Measurements from ENCODE around the gene SPATS2. TPM values are rescaled to one million over a fixed set of nuclear protein-coding genes. Genes with fewer than 3 reads are reported as not detected.
"Not testable (repeated sequence)": the region's sequence is repeated elsewhere in the genome, so short reads cannot be mapped to it uniquely, and the experiment has no call there.

SPATS2 gene
- total RNA-seq, 1 donor from 2014 or later: 17.9 TPM

GRCh38 chr12:49331380-49332222 lies 35.7 kb upstream of the SPATS2 start:
- intact Hi-C loops (cut with micrococcal nuclease): loop anchor here (2.0 kb wide), 1 partner anchor 15 kb away; the partner anchor contains the start of gene DNAJC22
- H3K27me3 Mint-ChIP-seq (ENCODE audit: low read depth): peaks cover 32% of the 10 kb centered on the region
- H3K36me3 Mint-ChIP-seq (ENCODE audit: low read depth): peaks cover 38% of the 10 kb centered on the region
- H3K27ac Mint-ChIP-seq: no peak overlapping the region
- DNase-seq (ENCODE audit: low spot score): no peak
- H3K4me1 Mint-ChIP-seq (ENCODE audit: low read depth): peaks cover 4% of the 10 kb centered on the region
- no peaks in the 10 kb centered on the region for H3K9me3 Mint-ChIP-seq
- H3K4me3 Mint-ChIP-seq (ENCODE audit: low read depth): no peak overlapping the region

- no peaks in the 10 kb centered on the region for H3K9me3 Mint-ChIP-seq
- DNase-seq (ENCODE audit: low spot score): no peak
- H3K36me3 Mint-ChIP-seq (ENCODE audit: low read depth): peaks cover 37% of the 10 kb centered on the region
- H3K4me1 Mint-ChIP-seq (ENCODE audit: low read depth): peaks cover 10% of the 10 kb centered on the region
- intact Hi-C loops (cut with micrococcal nuclease): loop anchor here (2.0 kb wide), 1 partner anchor 14 kb away; the partner anchor contains the start of gene DNAJC22
- no peak overlapping the region for H3K27ac Mint-ChIP-seq
- peaks cover 39% of the 10 kb centered on the region for H3K27me3 Mint-ChIP-seq (ENCODE audit: low read depth)
- no peak overlapping the region for H3K4me3 Mint-ChIP-seq (ENCODE audit: low read depth)
Measured at GRCh38 chr12:49332441-49332861, 34.8 kb upstream of the SPATS2 start.

DNA sequence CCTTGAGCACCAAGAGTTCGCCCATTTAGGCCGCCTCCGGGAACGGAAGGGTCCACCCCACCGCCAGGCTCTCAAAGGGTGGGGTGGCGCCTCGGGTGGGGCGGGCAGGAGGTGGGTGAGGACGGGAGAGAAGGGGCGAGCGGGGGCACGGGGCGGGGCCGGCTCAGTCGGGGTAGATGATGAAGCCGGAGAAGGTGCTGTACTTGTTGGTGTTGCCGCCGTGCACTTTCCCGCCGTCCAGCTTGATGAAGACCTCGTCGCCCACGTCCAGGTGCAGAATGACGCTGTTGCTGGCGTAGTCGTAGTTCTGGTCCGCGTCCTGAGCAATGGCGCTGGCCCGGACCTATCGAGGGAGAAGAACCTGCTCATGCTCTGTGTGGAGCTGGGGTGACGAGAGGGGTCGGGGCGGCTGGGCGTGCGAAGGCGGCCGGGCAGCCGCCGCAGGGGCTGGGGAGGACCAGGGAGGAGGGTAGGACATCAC lies 34.3 kb upstream of the SPATS2 start:
- no peaks in the 10 kb centered on the region for H3K9me3 Mint-ChIP-seq
- H3K4me3 Mint-ChIP-seq (ENCODE audit: low read depth): no peak overlapping the region

GRCh38 chr12:49333778-49334177 lies 33.5 kb upstream of the SPATS2 start:
- not testable (repeated sequence) for H3K9me3 Mint-ChIP-seq; H3K4me3 Mint-ChIP-seq (ENCODE audit: low read depth); DNase-seq (ENCODE audit: low spot score); H3K27ac Mint-ChIP-seq
- Mint-ChIP-seq H3K27me3 (ENCODE audit: low read depth) (peaks cover 53% of the 10 kb centered on the region), H3K36me3 (ENCODE audit: low read depth) (peaks cover 31% of the 10 kb centered on the region), H3K4me1 (ENCODE audit: low read depth) (peaks cover 17% of the 10 kb centered on the region)
- intact Hi-C loops (cut with micrococcal nuclease): loop anchor here (2.0 kb wide), 1 partner anchor 13 kb away; the partner anchor contains the start of gene DNAJC22

More for the DNA sequence above, 34.3 kb upstream of the SPATS2 start:
- peaks cover 34% of the 10 kb centered on the region for H3K36me3 Mint-ChIP-seq (ENCODE audit: low read depth)
- peaks cover 15% of the 10 kb centered on the region for H3K4me1 Mint-ChIP-seq (ENCODE audit: low read depth)
- intact Hi-C loops (cut with micrococcal nuclease): loop anchor here (2.0 kb wide), 1 partner anchor 14 kb away; the partner anchor contains the start of gene DNAJC22
- peaks cover 44% of the 10 kb centered on the region for H3K27me3 Mint-ChIP-seq (ENCODE audit: low read depth)
- no peak for DNase-seq (ENCODE audit: low spot score)
- no peak overlapping the region for H3K27ac Mint-ChIP-seq

GRCh38 chr12:49334226-49334625 lies 33.0 kb upstream of the SPATS2 start:
- Mint-ChIP-seq H3K9me3 (no peaks in the 10 kb centered on the region), H3K36me3 (ENCODE audit: low read depth) (peaks cover 28% of the 10 kb centered on the region), H3K4me3 (ENCODE audit: low read depth) (no peak overlapping the region), H3K27ac (no peak overlapping the region), H3K4me1 (ENCODE audit: low read depth) (peaks cover 17% of the 10 kb centered on the region), H3K27me3 (ENCODE audit: low read depth) (peaks cover 57% of the 10 kb centered on the region)
- intact Hi-C loops (cut with micrococcal nuclease): no loop called here
- no peak for DNase-seq (ENCODE audit: low spot score)

DNA sequence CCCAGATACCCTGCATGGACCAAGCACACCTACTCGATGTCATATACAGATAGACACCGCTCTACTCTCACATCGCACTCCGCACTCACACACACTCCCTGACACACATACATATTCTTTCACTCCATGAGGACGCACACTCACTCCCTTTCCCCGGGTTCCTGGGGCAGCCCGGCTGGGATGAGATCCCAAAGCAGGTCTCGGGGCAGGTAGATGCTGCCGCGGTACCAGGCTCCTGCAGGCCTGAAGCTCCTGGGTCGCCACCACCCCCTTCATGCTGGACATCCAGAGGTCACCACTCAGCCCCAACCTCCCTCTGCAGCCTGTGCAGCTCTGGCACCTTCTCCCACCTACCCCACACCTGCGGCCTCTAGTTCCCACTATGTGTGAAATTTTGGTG lies 32.6 kb upstream of the SPATS2 start:
- no peak overlapping the region for H3K4me3 Mint-ChIP-seq (ENCODE audit: low read depth)
- H3K9me3 Mint-ChIP-seq: no peaks in the 10 kb centered on the region
- no peak for DNase-seq (ENCODE audit: low spot score)
- H3K36me3 Mint-ChIP-seq (ENCODE audit: low read depth): peaks cover 26% of the 10 kb centered on the region
- peaks cover 17% of the 10 kb centered on the region for H3K4me1 Mint-ChIP-seq (ENCODE audit: low read depth)
- peaks cover 62% of the 10 kb centered on the region for H3K27me3 Mint-ChIP-seq (ENCODE audit: low read depth)
- no peak overlapping the region for H3K27ac Mint-ChIP-seq
- intact Hi-C loops (cut with micrococcal nuclease): loop anchor here (5.0 kb wide), 1 partner anchor 352 kb away; no protein-coding TSS in a partner anchor

DNA sequence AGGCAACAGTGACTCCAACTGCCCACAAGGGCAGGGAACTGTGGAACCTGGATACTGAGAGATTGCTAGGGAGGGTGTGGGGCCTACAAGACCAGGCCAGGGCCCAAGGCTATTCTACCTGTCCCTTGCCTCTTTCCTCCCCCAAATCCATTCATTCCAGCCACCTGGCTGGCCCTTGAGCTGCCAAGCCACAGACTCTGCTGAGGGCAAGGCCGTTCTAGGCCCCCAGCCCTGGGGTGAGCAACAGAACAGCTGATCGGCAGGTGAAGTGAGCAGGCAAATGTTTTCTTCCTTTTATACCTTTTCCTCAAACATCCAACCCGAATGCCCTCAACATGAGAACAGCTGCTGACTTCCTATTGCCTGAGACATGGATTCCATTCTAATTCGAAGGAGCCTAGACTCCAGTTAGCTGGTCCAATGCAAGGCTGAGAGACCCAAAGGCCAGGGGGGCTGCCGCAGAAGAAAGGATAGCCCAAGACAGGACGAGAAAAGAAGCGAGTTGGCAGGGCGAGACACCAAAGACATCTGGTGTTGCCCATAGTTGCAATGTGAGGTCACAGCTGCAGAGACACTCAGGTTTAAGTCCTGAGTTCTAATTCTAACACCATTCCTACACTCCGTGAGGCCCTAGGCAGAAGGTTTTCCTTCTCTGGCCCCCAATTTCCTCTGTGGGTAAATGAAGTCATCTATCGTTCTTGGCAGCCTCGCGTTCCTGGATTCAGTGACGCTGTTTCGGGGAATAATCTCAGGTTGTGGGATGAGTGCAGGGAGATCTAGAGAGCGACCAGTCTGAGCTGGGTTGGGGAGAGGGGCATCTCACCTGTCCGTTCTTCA lies 31.9 kb upstream of the SPATS2 start:
- intact Hi-C loops (cut with micrococcal nuclease): loop anchor here (5.0 kb wide), 1 partner anchor 353 kb away; no protein-coding TSS in a partner anchor
- Mint-ChIP-seq H3K9me3 (no peaks in the 10 kb centered on the region), H3K4me1 (ENCODE audit: low read depth) (peaks cover 17% of the 10 kb centered on the region), H3K27me3 (ENCODE audit: low read depth) (peaks cover 68% of the 10 kb centered on the region), H3K4me3 (ENCODE audit: low read depth) (no peak overlapping the region), H3K27ac (no peak overlapping the region), H3K36me3 (ENCODE audit: low read depth) (peaks cover 21% of the 10 kb centered on the region)
- no peak for DNase-seq (ENCODE audit: low spot score)

DNA sequence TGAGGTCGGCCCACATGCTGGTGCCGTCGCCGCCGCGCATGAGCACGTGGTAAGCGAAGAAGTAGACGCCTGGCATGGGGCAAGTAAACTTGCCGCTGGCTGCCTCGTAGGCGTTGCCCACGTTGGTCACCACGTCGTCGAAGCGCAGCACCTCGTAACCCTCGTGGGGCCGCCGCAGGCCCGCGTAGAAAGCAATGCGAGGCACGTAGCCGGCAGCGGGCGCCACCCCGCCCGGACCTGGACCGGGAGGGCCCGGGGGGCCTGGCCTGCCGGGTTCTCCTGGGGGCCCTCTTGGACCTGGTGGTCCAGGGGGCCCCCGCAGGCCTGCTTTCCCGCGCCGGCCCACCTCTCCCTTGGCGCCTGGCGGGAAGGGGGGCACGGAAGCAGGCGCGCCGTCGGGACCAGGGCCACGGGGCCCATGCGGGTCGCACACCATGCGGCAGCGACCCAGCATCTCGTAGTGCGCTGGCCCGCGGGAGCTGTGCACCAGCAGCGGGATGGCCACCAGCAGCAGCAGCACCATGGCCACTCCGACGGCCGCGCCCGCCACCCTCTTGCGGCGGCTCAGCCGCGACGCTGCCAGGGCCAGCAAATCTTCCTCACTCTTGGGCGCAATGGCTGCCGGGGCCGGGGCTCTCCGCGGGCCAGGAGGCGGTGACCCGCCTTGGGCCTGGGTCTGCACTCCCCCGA lies 31.2 kb upstream of the SPATS2 start:
- intact Hi-C loops (cut with micrococcal nuclease): loop anchor here (5.0 kb wide), 1 partner anchor 354 kb away; no protein-coding TSS in a partner anchor
- Mint-ChIP-seq H3K4me3 (ENCODE audit: low read depth) (no peak overlapping the region), H3K27ac (no peak overlapping the region), H3K27me3 (ENCODE audit: low read depth) (peaks cover 76% of the 10 kb centered on the region), H3K4me1 (ENCODE audit: low read depth) (peaks cover 17% of the 10 kb centered on the region), H3K9me3 (no peaks in the 10 kb centered on the region), H3K36me3 (ENCODE audit: low read depth) (peaks cover 16% of the 10 kb centered on the region)
- no peak for DNase-seq (ENCODE audit: low spot score)

DNA sequence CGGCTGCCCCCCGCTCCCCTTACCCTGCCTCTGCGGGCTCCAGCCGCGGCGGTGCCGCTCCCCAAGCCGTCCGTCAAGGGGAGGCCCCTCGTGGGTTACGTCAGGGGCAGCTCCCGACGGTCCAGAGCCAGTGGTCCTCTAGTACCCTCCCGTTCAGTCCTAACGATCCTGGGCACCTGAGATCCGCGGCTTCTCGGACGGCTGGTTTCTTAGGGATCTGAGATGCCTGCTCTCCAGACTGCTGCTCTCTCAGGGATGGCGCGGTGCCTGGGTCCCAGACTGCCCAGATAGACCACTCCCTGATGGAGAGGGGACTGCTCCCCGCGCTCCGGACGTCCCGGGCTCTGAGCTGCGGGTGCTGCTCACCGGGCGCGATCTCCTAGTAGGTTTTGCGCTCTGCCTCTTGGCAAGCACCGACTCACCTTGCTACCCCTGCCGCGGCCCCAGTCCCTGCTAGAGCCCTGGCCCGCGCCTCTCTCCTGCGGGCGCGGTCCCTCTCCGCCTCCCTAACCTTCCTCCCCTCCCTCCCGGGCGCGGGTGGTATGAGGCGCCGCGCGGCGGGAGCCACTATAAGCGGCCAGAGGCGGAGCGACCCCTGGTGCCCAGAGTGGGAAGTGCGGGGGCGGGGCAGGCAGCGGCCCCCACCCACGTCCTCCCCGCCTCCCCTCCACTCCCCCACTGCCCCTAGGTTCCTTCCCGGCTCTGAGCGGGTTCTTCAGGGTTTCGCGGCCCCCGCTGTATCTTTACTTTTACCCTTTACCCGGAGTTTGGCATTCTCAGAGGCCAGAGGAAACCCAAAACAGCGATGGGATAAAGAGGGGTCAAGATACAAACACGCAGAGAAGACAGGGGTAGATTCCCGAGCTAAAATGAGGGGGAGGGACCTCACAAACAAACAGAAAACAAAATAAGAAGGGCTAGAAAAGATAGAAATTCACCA lies 30.3 kb upstream of the SPATS2 start, which contains the start of gene C1QL4:
Gene C1QL4, minus strand, starts transcription at position 544 of the 940 bp plus-strand sequence. CDS start 711 bp downstream, outside the sequence.
- Mint-ChIP-seq H3K36me3 (ENCODE audit: low read depth) (peaks cover 8% of the 10 kb centered on the region), H3K27ac (no peak within 1 kb of the TSS), H3K27me3 (ENCODE audit: low read depth) (peaks cover 78% of the 10 kb centered on the region)

DNA sequence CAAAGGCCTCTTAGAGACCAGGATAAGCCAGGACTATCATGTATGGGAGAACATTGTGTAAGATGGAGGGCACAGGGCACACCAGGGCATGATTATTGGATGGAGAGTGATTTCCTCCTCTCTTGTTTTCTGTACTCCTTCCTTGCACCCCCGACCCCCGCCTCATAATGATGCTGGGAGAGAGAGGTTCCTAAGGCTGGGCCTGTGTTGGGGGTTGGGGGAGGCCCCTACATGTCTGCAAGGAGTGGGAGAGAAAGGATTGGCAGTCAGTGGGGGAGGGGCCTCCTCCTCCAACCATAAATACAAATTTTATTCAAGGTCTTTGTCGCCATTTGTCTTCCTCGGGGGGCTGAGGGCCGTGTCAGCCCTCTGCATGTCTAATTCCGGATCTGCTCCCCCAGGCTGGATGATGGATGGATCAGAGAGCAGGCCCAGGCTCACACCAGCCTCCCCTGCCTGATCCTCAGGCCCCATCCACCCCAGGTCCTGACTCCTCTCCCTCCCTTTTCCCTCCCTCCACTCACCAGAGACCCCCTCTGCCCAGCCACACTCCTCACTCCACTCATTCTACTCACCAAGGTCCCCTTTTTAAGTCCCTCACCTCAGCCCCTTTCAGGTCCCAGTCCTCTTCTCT lies 28.3 kb upstream of the SPATS2 start:
- H3K36me3 Mint-ChIP-seq (ENCODE audit: low read depth): no peaks in the 10 kb centered on the region
- intact Hi-C loops (cut with micrococcal nuclease): loop anchor here (2.0 to 5.0 kb wide), 2 partner anchors 248 to 357 kb away; no protein-coding TSS in a partner anchor
- peaks cover 23% of the 10 kb centered on the region for H3K4me1 Mint-ChIP-seq (ENCODE audit: low read depth)
- no peak overlapping the region for H3K4me3 Mint-ChIP-seq (ENCODE audit: low read depth)
- no peaks in the 10 kb centered on the region for H3K9me3 Mint-ChIP-seq
- H3K27ac Mint-ChIP-seq: no peak overlapping the region
- DNase-seq (ENCODE audit: low spot score): no peak
- H3K27me3 Mint-ChIP-seq (ENCODE audit: low read depth): peaks cover 79% of the 10 kb centered on the region

More for the DNA sequence above, 30.3 kb upstream of the SPATS2 start, which contains the start of gene C1QL4:
- Mint-ChIP-seq H3K4me3 (ENCODE audit: low read depth) (peak within 1 kb of the TSS; percentile 59), H3K4me1 (ENCODE audit: low read depth) (peaks cover 17% of the 10 kb centered on the region), H3K9me3 (no peaks in the 10 kb centered on the region)
- intact Hi-C loops (cut with micrococcal nuclease): loop anchor here (5.0 kb wide), 1 partner anchor 355 kb away; no protein-coding TSS in a partner anchor
- peak; percentile 82 for DNase-seq (ENCODE audit: low spot score)

DNA sequence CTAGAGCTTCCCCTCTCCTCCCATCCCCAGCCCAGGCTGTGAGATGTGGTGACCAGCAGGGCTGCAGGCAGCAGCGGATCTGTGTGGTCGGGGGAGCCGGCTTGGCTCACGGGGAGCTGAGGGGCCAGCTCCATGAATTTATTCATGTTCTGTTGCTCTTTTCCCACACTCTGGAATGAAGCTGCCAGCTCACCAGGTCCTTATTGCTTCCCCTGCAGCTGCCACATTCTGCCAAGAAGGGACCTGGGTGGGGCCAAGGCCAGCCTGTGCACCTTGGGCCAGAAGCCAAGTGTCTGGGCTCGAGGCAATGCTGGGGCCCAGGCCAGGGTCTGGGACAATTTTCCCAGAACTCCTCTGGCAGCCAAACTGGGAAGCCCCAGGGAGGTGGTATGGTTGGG lies 27.8 kb upstream of the SPATS2 start:
- peaks cover 80% of the 10 kb centered on the region for H3K27me3 Mint-ChIP-seq (ENCODE audit: low read depth)
- no peak overlapping the region for H3K4me3 Mint-ChIP-seq (ENCODE audit: low read depth)
- H3K9me3 Mint-ChIP-seq: no peaks in the 10 kb centered on the region
- H3K4me1 Mint-ChIP-seq (ENCODE audit: low read depth): peaks cover 25% of the 10 kb centered on the region
- intact Hi-C loops (cut with micrococcal nuclease): loop anchor here (2.0 to 5.0 kb wide), 2 partner anchors 249 to 357 kb away; no protein-coding TSS in a partner anchor
- H3K27ac Mint-ChIP-seq: no peak overlapping the region
- H3K36me3 Mint-ChIP-seq (ENCODE audit: low read depth): no peaks in the 10 kb centered on the region
- no peak for DNase-seq (ENCODE audit: low spot score)
